HepG2 (cell line): ENCODE measurements around the gene AATF. TPM values are rescaled to one million over a fixed set of nuclear protein-coding genes. Genes with fewer than 3 reads are reported as not detected.

Experiments
- ATAC-seq: fragments of 200-7000 bp; cut with Tn5 transposase; 3 replicates; pipeline ENCODE4 v1.9.1; 2020; ENCODE audit warnings: mild to moderate bottlenecking, moderate library complexity
- BruUV-seq: library from RNA; stranded (reverse); fragments of 400-500 nt; replicated peaks from 2 replicates; lab custom pipeline; 2021; lab: Mats Ljungman, UMichigan
- CTCF ChIA-PET: fragments of 300-600 bp; formaldehyde crosslinking; extraction: SDS; loops from one replicate; lab custom pipeline; 2021; ENCODE audit warnings: low total read pairs, inconsistent platforms, low intra/inter-chr PET ratio; lab: Yijun Ruan, JAX
- POLR2A ChIA-PET: fragments of 350-600 bp; sonication (Branson Sonifier 250); formaldehyde crosslinking; loops from one replicate; lab custom pipeline; 2020; ENCODE audit warnings: antibody characterized with exemption, inconsistent platforms; lab: Yijun Ruan, JAX
- DNase-seq: peaks from one replicate; pipeline ENCODE4 v3.0.0-alpha.2; 2015; ENCODE audit warnings: low spot score
- FAIRE-seq: peaks from 3 replicates; lab custom pipeline; 2011; peaks lifted over from hg19 to GRCh38; lab: Jason Lieb, UNC
- H2AFZ ChIP-seq: one replicate; pipeline ENCODE4 v1.6.1; 2011; ENCODE audit warnings: low read length, inconsistent platforms
- H3K27ac ChIP-seq: fragments of 300-600 bp; 3 replicates; pipeline ENCODE4 v1.8.0; 2011; ENCODE audit warnings: mixed run types, mild to moderate bottlenecking, mixed read lengths, low read length, inconsistent platforms; ENCODE audit not compliant: insufficient read depth; ENCODE audit errors: extremely low read length
- H3K27me3 ChIP-seq, 2 experiments: fragments of 200-600 bp in 1 of 2; 2 replicates in 1 of 2; 3 replicates in 1 of 2; pipeline versions ENCODE4 v1.6.0 to v1.8.0; 2011; ENCODE audit warnings: low read length in 2 of 2, mild to moderate bottlenecking in 2 of 2, moderate library complexity in 2 of 2, inconsistent platforms in 1 of 2; ENCODE audit not compliant: insufficient read depth in 2 of 2, control insufficient read depth in 1 of 2
- H3K36me3 ChIP-seq, 2 experiments: fragments of 200-600 bp in 1 of 2; replicated peaks in 1 of 2; 2 replicates in 1 of 2; 3 replicates in 1 of 2; pipeline versions ENCODE4 v1.5.1 to v1.8.0; 2011; ENCODE audit warnings: low read length in 2 of 2, inconsistent platforms in 1 of 2; ENCODE audit not compliant: insufficient read depth in 2 of 2, control insufficient read depth in 1 of 2
- H3K4me1 ChIP-seq: 2 replicates; pipeline ENCODE4 v1.5.1; 2012; ENCODE audit warnings: low read length, inconsistent platforms; ENCODE audit not compliant: insufficient read depth
- H3K4me2 ChIP-seq: 2 replicates; pipeline ENCODE4 v1.6.0; 2011; ENCODE audit warnings: low read depth, low read length, inconsistent platforms
- H3K4me3 ChIP-seq, 3 experiments: fragments of 200-600 bp in 1 of 3; sonication (generic), shearing (Covaris generic) in 1 of 3; replicated peaks in 1 of 3; 2 replicates each; pipeline ENCODE4 v1.5.1; 2011 to 2016; ENCODE audit warnings: low read length in 3 of 3, inconsistent platforms in 2 of 3, low read depth in 2 of 3, mild to moderate bottlenecking in 2 of 3, control low read depth in 1 of 3, mixed read lengths in 1 of 3; ENCODE audit not compliant: insufficient read depth in 1 of 3
- H3K79me2 ChIP-seq: one replicate; pipeline ENCODE4 v1.6.1; 2011; ENCODE audit warnings: low read length, inconsistent platforms; ENCODE audit not compliant: insufficient read depth
- H3K9ac ChIP-seq: 2 replicates; pipeline ENCODE4 v1.6.0; 2011; ENCODE audit warnings: mild to moderate bottlenecking, low read depth, low read length, inconsistent platforms; ENCODE audit not compliant: insufficient read depth
- H3K9me3 ChIP-seq: 2 replicates; pipeline ENCODE4 v1.5.1; 2012; ENCODE audit warnings: mild to moderate bottlenecking, low read length
- H4K20me1 ChIP-seq: 2 replicates; pipeline ENCODE4 v1.6.0; 2011; ENCODE audit warnings: inconsistent platforms, mild to moderate bottlenecking, low read length, moderate library complexity; ENCODE audit not compliant: insufficient read depth
- AKAP8 ChIP-seq: sonication (generic); formaldehyde crosslinking; IDR thresholded peaks from 2 replicates; pipeline ENCODE4 v1.5.1; 2020; ENCODE audit warnings: mild to moderate bottlenecking, missing genetic modification reagents
- NFYB ChIP-seq: sonication (generic); formaldehyde crosslinking; IDR thresholded peaks from 2 replicates; pipeline ENCODE4 v1.4.0; 2020; ENCODE audit warnings: missing genetic modification reagents
- RNF2 ChIP-seq: fragments of 450-650 bp; conservative IDR thresholded peaks from 2 replicates; pipeline ENCODE4 v1.6.1; 2016; ENCODE audit warnings: low read depth
- SSRP1 ChIP-seq: IDR thresholded peaks from 2 replicates; pipeline ENCODE4 v1.6.1; 2016; ENCODE audit warnings: control low read depth
- TBP ChIP-seq: sonication (generic); formaldehyde crosslinking; IDR thresholded peaks from 2 replicates; pipeline ENCODE4 v1.5.0; 2020; ENCODE audit warnings: missing genetic modification reagents
- ZFP41 ChIP-seq: sonication (generic); formaldehyde crosslinking; IDR thresholded peaks from 2 replicates; pipeline ENCODE4 v1.4.0; 2020; ENCODE audit warnings: mild to moderate bottlenecking, missing genetic modification reagents, borderline replicate concordance
- ZHX2 ChIP-seq, 2 experiments: sonication (generic) in 1 of 2; formaldehyde crosslinking in 1 of 2; IDR thresholded peaks; 2 replicates each; pipeline versions ENCODE4 v1.6.1 to v1.9.0; 2014 to 2022; ENCODE audit warnings: antibody characterized with exemption in 1 of 2, borderline replicate concordance in 1 of 2, inconsistent platforms in 1 of 2, low read depth in 1 of 2, missing genetic modification reagents in 1 of 2
- ZNF224 ChIP-seq: sonication (generic); formaldehyde crosslinking; IDR thresholded peaks from 2 replicates; pipeline ENCODE4 v1.5.0; 2020; ENCODE audit warnings: mild to moderate bottlenecking, missing genetic modification reagents
- ZNF24 ChIP-seq: fragments of 450-650 bp; IDR thresholded peaks from 2 replicates; pipeline ENCODE4 v1.6.1; 2017; ENCODE audit warnings: antibody characterized with exemption, mild to moderate bottlenecking
- ZNF407 ChIP-seq: sonication (generic); formaldehyde crosslinking; IDR thresholded peaks from one replicate; pipeline ENCODE4 v1.5.1; 2020; ENCODE audit warnings: mild to moderate bottlenecking, missing genetic modification reagents; ENCODE audit errors: not compliant biosample characterization
- WGBS: methylation state at CpG from one replicate; pipeline ENCODE4 v1.1.6; 2017; ENCODE audit warnings: low lambda C conversion rate; 5-methylcytosine and 5-hydroxymethylcytosine counted together
- in situ Hi-C: cut with HindIII; loops from 2 replicates; pipeline ENCODE4 v1.10.0; 2017; ENCODE audit warnings: low pct_unique_long_range_greater_than_20kb; ENCODE audit not compliant: extremely low pct_ligation_motif_present
- intact Hi-C: fragments of 100-400 bp; cut with micrococcal nuclease; formaldehyde crosslinking; loops from one replicate; pipeline ENCODE4 v1.10.0; 2022; ENCODE audit not compliant: unreplicated experiment
- polyA plus RNA-seq, 8 experiments: library from polyadenylated mRNA; depleted of rRNA in 3 of 8; stranded (reverse) in 7 of 8; unstranded in 1 of 8; fragments of >200 nt; fragmentation: Illumina TruSeq in 4 of 8; extraction: Trizol in 4 of 8; gene quantifications; 2 replicates each; pipeline versions ENCODE4 v1.2.1 to v1.2.3, GENCODE V29; 2011 to 2016; ENCODE audit warnings: low read depth in 4 of 8, missing spikeins in 1 of 8, mixed read lengths in 1 of 8; ENCODE audit not compliant: insufficient read depth in 1 of 8
- total RNA-seq, 5 experiments: library from RNA; depleted of rRNA; stranded (reverse); fragments of >200 nt; fragmentation: Illumina TruSeq; extraction: Trizol; gene quantifications; 2 replicates each; pipeline ENCODE4 v1.2.3, GENCODE V29; 2016; ENCODE audit warnings: low read depth in 1 of 5

Gene AATF
- total and polyA plus RNA-seq, 2 of the 13 experiments (the other 11 are each of a cell fraction or from before 2014, with no cell fraction given), result 9.1 to 53.3 TPM

- TF ChIP-seq ZNF407 (CRISPR knock-in tag), result no peak
- no peak for TF ChIP-seq AKAP8 (CRISPR knock-in tag)
- TF ChIP-seq ZNF224 (CRISPR knock-in tag), result no peak
- TF ChIP-seq TBP, result no peak
- no peak for TF ChIP-seq NFYB (CRISPR knock-in tag)
Observed at GRCh38 chr17:37051381-37051780, 102.6 kb downstream of the AATF start (continued).

GRCh38 chr17:37051833-37052232, 103.1 kb downstream of the AATF start:
- ChIA-PET POLR2A (no interaction called here), CTCF (no interaction called here)
- WGBS, result 85% methylated on average over 3 of the region's 3 CpGs
- H3K79me2 ChIP-seq, result no peaks in the 10 kb centered on the region
- H3K4me2 ChIP-seq, result no peak overlapping the region
- H3K9me3 ChIP-seq, result no peaks in the 10 kb centered on the region
- H3K4me1 ChIP-seq, result peaks cover 19% of the 10 kb centered on the region
- no peak overlapping the region for H3K27ac ChIP-seq
- DNase-seq (no peak), FAIRE-seq (no peak), ATAC-seq (no peak; the same call in 2 of the 3 replicates)
- H3K4me3 ChIP-seq, result no peak overlapping the region
- no TSS peak for BruUV-seq
- intact Hi-C loops, result no loop called here
- no peak overlapping the region for H2AFZ ChIP-seq
- no peaks in the 10 kb centered on the region for H4K20me1 ChIP-seq
- H3K36me3 ChIP-seq, result peaks cover 6 to 37% of the 10 kb centered on the region in 2 experiments
- in situ Hi-C loops, result no loop called here
- H3K27me3 ChIP-seq, result no peaks in the 10 kb centered on the region
- no peak overlapping the region for H3K9ac ChIP-seq
- TF ChIP-seq RNF2 (no peak), ZNF24 (no peak), ZFP41 (CRISPR knock-in tag) (no peak), SSRP1 (CRISPR knock-in tag) (no peak), ZHX2 (IDR thresholded peaks at IDR 0.05; ENCODE audit: low read depth) (no peak), ZHX2 (CRISPR knock-in tag; IDR thresholded peaks at IDR 0.05; ENCODE audit: borderline replicate concordance) (no peak)
